HG03342 (cell line): ENCODE results near the gene DSC3.

Experiments
- ATAC-seq: cut with Tn5 transposase; IDR thresholded peaks from one replicate; pipeline ENCODE4 v1.9.1; 2021; ENCODE audit warnings: mild to moderate bottlenecking, moderate library complexity; ENCODE audit not compliant: unreplicated experiment

DSC3 gene

DNA sequence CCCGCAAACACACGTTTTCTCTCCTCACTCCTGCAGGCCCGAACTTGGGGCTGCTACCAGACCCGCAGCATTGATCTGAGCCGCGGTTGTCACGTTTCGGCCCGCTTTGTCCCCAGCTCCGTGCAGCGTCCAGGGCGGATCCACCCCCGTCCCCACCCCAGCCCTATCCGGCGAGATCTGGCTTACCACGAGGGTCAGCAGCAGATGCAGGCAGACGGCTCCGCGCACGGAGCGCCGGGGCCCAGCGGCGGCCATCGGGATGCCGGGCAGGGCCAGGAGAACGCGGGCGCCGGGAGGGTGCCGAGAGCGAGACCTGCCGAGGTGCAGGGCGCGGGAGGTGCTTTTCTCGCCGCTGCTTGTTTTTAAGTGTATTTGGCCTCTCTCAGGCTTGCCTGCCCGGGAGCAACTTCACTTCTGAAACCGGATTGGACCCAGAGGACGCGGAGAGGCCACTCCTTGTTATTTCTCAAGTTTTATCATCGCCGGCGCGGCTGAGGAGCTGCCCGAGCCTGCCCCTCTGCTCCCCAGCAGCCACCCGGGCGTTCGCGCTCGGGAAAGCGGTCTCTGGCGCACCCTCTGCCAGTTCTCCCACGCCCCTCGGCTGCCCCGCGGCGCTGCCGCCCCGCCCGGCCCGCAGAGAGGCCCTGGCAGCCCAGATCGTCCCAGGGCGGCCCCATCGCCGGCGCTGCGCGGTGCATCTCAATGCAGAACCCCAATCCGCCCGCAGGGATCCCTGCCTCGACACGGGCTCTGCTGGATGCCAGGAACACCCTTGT is at the start of gene DSC3:
Gene DSC3, minus strand, starts transcription at position 337 of the 776 bp plus-strand sequence. Its CDS starts 82 bp downstream, at position 255.
- no peak for ATAC-seq

DNA sequence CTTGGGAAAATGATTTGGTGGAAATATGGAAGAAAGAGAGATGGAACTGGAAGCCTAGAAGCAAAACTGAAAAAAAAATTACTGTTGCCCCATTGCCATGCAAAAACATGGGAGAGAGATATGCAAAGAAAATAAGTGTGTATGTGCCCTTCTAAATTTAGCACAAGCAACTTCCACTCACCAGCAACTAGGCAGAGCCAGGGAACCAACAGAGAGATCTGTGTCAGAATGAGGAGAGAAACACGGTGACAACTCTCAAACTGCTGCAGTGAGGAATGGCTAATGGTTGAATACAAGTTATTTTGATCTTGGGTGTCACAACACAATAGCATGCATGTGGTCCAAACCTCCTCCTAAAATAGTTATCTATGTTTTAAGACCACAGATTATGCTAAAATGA is 48.8 kb upstream of the DSC3 start:
- ATAC-seq, result no peak

- ATAC-seq, result no peak
Observed at GRCh38 chr18:31088532-31088931, 46.0 kb upstream of the DSC3 start.

GRCh38 chr18:31079973-31080372 is 37.4 kb upstream of the DSC3 start:
- no peak for ATAC-seq

DNA sequence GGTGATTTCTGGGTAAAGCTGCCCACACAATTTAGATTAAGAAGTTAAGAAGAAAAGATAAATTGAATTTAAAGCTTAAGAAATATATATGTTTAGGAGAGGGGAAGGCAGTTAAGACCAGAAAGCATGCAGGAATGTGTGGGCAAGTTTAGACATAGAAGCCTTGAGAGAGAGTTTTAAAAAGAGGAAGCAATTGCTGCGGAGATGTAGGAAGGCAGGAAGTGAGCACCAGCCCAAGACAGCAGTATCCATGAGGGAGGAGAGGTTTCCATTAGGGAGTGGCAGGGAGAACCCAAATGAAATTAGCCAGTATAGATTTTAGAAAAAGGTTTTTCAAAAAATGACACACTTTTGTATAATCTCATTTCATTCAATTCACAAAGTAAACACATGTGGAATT is 35.3 kb upstream of the DSC3 start:
- no peak for ATAC-seq

- no peak for ATAC-seq
Observed at GRCh38 chr18:31072175-31072574, 29.6 kb upstream of the DSC3 start.

DNA sequence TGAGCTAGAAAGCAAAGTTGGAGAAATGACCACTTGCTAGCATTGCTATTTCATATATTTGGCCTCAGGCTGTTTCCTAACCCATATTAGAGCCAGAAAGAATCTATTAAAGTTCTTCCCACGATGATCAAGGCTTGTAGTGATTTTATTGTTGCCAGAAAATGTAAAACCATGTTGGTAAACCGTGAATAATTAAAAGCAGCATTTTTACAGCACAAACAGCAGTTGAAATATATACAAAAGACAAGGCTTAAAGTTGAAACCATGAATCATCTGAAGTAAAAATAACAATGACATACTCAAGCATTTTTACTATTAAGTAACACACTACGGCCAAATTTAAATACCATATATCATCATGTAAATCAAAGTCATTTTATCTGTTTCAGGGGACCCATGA is 27.7 kb upstream of the DSC3 start:
- ATAC-seq, result no peak

DNA sequence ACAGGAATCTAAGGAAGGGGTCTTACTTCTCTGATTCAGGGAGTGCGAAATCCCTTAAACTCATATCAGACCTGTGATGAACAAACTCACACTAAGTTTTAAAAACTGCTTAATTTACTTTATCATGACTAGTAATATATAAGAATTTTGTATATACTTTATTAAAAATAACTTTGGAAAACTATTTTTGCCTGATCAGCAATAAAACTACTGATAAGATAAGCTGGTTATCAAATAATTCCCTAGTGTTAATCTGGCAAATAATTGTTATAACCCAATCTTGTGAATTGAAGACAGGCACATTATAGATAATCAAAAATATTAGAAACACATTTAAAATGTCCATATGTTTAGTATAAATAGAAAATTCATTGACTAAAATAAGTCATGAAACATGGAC is 23.7 kb upstream of the DSC3 start:
- no peak for ATAC-seq

- no peak for ATAC-seq
Observed at GRCh38 chr18:31065036-31065773, 22.7 kb upstream of the DSC3 start.

DNA sequence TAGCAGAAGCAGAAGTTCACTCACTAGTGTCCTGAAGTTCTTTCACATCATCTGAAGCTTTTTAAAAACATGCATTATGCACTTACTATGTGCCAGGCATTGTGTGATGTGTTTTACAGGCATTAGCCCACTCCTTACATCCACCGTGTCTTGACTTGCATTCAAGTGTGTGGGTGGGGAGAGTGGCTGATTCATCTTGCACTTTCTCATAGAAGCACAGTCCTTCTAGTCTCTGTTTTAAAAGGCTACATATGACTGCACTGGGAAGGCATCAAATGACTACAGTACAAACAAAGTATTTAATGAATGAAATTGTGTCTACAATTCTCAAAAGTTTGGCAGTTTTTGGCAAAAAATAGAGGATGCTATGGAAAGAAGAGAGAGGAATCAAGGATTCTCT is 21.6 kb upstream of the DSC3 start:
- ATAC-seq, result no peak

GRCh38 chr18:31061945-31062344 is 19.4 kb upstream of the DSC3 start:
- no peak for ATAC-seq

DNA sequence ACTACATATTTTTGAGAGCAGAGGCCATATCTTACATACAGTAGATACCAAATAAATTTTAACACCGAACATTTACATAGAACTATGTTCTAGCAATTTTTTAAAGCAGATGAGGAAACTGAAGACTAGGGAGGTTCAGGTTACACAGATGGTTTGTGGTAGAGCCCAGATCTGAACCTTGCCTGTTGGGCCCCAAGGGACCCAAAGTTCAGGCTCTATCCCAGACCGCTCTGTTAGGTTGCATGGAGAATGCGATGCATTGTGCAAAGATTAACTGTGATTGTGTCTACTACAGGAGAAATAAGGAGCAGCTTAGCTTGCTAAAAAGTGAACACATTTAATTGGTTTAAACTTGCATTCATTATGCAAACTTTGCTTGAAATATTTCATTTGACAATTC is 16.4 kb upstream of the DSC3 start:
- ATAC-seq, result no peak

DNA sequence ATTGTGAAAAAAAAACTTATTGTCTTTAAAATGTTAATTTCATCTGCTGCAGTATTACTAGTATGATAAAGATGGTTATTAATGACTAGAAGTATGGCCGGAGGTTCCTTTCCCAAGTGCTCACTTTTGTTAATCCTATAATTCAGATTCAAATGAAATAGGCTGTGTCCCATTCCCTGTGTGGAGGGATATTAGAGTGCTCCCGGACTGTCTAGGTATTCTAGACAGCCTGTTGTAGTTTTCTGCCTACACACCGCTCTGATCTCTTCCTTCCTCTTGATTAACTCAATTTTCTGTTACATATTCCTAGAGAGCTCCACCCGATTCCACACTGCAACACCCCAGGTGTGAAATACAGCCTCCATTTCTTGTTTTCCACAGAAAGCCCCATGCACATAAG is 15.4 kb upstream of the DSC3 start:
- no peak for ATAC-seq

GRCh38 chr18:31057051-31057450 is 14.5 kb upstream of the DSC3 start:
- ATAC-seq, result no peak

- no peak for ATAC-seq
Observed at GRCh38 chr18:31056296-31056695, 13.8 kb upstream of the DSC3 start.

DNA sequence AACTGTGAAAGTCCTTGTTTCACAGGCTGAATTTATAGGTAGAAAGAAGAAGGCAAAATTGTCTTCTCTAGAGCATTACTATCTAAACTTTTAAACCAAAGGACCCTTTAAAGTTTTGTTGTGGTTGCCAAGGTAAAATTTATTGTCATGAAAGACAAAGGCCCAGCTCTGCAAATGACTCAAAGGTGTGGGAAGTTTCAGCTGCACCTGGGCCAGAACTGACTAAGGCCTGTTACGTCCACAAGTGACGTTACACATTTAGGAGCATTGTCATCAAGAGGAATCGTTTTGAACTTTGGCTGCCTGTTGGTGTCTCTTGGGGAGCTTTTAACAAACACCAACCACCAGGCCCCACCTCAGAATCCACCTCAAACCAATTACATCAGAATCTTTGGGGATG is 8.1 kb upstream of the DSC3 start:
- no peak for ATAC-seq

DNA sequence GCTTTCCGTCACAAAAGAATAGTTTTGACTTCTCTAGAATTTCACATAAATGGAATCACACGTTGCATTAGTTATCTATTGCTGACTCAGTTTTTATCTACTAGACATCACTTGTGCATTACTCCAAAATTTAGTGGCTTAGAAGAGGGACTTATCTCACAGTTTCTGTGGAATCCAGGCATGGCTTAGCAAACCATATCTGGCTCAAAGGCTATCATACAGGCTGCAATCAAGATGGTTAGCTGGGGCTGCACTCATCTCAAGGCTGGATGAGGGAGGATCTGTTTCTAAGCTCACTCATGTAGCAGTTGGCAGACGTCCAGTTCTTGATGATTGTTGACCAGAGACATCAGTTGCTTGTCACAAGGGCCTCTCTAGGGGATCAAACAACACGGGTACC is 6.6 kb upstream of the DSC3 start:
- ATAC-seq, result no peak

DNA sequence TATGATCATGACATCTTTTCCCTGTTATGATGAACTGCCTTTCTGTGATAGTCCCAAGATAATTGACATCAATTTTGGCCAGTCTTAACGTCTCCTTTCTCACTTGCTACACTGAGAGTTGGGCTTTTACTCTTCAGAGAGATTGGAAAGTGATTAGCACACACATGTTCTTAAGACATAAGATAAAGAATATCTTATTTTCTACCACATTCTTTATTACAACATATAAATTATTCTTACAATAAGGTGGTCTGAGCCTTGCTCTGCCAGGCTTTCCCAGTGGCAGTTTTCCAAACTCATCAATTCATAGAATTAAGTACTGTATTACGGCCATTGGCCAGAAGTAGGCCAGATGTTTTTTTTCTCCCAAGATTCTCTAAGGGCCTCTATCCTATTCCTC is 5.7 kb upstream of the DSC3 start:
- ATAC-seq, result no peak

- no peak for ATAC-seq
Observed at GRCh38 chr18:31046916-31047315, 4.4 kb upstream of the DSC3 start.

DNA sequence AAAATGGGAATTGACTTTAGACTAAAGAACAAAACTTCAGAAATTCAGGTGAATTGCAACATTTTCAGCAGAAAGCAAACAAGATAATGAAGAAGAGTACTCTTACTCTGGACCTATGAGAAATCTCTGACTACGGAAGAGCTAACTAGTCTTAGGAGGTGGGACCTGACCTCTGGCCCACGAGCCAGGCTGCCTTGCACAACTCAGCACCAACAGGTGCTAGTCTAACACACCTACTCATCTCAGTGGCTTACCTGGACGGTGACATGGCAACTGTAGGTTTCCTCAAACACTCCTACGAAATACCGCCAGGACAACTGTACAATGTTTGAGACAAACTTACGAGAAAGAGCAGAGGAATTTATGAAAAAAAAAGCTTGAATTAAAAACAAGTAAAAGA is 3.1 kb upstream of the DSC3 start:
- ATAC-seq, result no peak

DNA sequence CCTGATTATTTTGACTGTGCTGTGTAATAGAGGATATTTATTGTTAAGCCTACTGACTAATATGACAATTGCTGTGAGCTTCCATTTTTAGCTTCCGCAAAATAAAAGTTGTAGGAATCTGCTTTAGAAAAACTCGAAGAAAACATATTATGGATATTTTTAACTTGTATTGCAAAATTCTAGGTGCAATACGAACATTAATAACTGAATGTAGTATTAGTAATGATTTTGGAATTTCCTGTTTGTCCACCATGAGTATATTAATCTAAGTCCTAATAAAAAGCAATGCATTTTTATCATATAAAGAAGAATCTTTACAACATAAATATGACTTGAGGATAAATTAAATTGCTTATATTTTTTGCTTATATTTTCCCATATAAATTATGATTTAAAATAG is 2.4 kb upstream of the DSC3 start:
- no peak for ATAC-seq

DNA sequence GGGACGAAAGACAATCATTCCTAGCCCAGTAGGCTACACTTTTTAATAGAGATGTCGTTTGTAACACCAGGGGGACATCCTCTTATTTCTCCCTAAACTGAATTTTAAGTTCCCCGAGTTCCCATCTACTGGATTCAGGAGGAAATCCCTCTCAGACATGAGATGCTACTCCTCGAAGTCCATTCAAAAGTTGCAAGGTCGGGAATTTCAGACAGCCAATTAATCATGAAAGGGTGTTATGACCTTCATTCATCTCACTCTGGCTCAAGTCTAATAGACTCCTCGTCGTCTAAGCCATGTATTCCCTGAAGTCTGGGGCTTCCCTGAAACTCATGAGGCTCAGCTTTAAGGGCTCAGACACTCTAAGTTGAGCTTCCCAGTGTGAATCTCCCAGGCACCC is 1.2 kb upstream of the DSC3 start:
- no peak for ATAC-seq

DNA sequence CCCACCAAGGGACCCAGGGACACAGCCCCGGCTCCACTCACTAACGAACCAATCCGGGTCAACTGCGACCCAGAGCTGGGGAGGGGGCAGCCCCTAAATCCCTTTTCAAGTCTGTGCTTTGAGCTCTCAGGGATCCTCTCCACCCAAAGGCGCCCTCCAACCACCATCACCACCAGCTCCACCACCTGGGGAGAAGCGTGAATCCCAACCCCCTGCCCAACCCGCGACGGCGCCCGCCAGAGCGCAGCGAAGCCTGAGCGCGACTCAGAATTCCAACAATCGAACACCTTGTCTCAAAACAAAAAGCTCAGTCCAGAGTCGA is 497 bp downstream of the DSC3 start:
- ATAC-seq, result no peak
